HAP-1 (cell line): Measurements from ENCODE around the gene ZNF724.
"Not testable (repeated sequence)": the region's sequence is repeated elsewhere in the genome, so short reads cannot be mapped to it uniquely, and the experiment has no call there.

Experiments used
- DNase-seq, 2 experiments: peaks; one replicate each; pipeline ENCODE4 v3.0.0-alpha.2; 2016 to 2020; ENCODE audit warnings: low spot score in 2 of 2
- H3K27me3 ChIP-seq: fragments of 250-450 bp; sonication (Bioruptor Pico); 2 replicates; pipeline ENCODE4 v1.5.1; 2020; ENCODE audit warnings: low read depth, mild to moderate bottlenecking, moderate library complexity
- H3K36me3 ChIP-seq: fragments of 250-450 bp; sonication (Bioruptor Pico); replicated peaks from 2 replicates; pipeline ENCODE4 v1.5.1; 2020; ENCODE audit warnings: mild to moderate bottlenecking
- H3K4me1 ChIP-seq: fragments of 250-450 bp; sonication (Bioruptor Pico); 2 replicates; pipeline ENCODE4 v1.5.1; 2020; ENCODE audit warnings: mild to moderate bottlenecking
- H3K4me3 ChIP-seq: fragments of 250-450 bp; sonication (Bioruptor Pico); 2 replicates; pipeline ENCODE4 v1.5.1; 2020; ENCODE audit warnings: mild to moderate bottlenecking, moderate library complexity
- H3K9me3 ChIP-seq: fragments of 250-450 bp; sonication (Bioruptor Pico); 2 replicates; pipeline ENCODE4 v1.5.1; 2020; ENCODE audit warnings: mild to moderate bottlenecking, moderate library complexity
- in situ Hi-C: fragments of 300-500 bp; cut with MboI; formaldehyde crosslinking; loops from 3 replicates; pipeline ENCODE4 v1.14.3; 2020; ENCODE audit warnings: low sequenced_read_pairs, inconsistent platforms, mixed read lengths

Gene ZNF724

DNA sequence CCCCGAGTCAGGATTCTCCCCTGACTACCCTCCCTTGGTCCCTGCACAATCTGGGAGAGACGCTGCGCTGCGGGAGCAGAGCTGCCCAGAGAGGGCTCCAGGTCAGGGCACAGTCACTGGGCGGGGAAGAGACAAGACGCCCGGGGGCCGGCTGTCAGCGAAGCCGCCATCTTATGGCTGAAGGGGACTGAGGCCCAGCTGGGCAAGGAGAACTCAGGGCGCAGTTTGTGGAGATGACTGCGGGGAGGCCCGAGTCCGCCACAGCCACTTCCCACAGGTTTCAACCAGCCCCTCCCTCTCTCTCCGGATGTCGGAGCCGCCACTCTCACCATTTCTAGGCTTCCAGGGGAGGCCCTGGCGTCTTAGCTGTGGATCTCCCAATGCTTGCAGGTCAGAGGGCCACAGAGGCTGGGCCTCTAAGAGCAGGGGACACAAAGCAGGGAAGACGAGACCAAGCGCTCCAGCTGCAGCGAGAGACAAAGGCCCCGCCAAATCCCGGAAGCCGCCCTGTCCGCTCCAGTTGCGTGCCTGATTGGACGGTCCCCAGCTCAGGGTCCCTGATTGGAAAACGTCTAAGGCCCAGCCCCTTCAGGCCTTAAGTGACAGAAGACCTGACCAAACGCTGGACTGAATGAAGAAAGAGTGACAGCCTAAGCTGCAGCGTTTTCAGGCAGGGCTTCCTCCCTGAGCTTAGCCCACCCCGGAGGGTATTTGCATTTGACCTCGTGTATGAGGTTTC is at the start of gene ZNF724:
Gene ZNF724 (minus strand): TSS at position 484 of the 739 bp plus-strand sequence. CDS start 152 bp downstream, at position 332.
- Histone ChIP-seq H3K4me1 (peaks cover 11% of the 10 kb centered on the region), H3K36me3 (peaks cover 35% of the 10 kb centered on the region), H3K27me3 (no peaks in the 10 kb centered on the region), H3K9me3 (peaks cover 7% of the 10 kb centered on the region), H3K4me3 (peak within 1 kb of the TSS; percentile 59)
- in situ Hi-C loops = no loop called here
- peak; percentile 95 to 97 for DNase-seq

DNA sequence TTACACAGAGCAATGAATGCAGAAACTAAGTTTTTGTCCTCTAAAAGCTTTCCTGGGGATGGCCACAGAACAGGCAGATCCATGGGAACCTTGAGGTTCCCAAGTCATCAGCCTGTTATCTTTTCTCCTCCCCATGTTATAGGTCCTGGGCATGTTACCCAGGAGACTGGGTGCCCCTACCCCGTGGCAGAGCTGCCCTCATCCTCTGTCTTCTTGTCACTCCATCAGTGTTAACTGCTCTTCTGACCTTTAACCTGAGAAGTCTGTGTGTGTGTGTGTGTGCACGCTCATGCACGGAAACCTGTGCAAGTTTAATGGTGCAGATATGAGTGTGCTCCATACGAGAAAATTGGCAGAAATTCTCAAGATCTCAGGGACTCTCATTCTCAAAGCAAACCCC is 43.9 kb upstream of the ZNF724 start:
- H3K9me3 ChIP-seq = no peaks in the 10 kb centered on the region
- no peaks in the 10 kb centered on the region for H3K27me3 ChIP-seq
- no peaks in the 10 kb centered on the region for H3K36me3 ChIP-seq
- no peak overlapping the region for H3K4me3 ChIP-seq
- no peak for DNase-seq
- no peaks in the 10 kb centered on the region for H3K4me1 ChIP-seq
- in situ Hi-C loops = no loop called here

DNA sequence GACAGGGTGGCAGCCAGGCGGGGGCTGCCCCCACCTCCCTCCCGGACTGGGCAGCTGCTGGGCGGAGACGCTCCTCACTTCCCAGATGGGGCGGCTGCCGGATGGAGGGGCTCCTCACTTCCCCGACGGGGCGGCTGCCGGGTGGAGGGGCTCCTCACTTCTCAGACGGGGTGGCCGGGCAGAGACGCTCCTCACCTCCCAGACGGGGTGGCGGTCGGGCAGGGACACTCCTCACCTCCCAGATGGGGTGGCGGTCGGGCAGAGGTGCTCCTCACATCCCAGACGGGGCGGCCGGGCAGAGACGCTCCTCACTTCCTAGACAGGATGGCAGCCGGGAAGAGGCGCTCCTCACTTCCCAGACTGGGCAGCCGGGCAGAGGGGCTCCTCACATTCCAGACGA is 39.8 kb upstream of the ZNF724 start:
- H3K4me1 ChIP-seq, DNase-seq, H3K9me3 ChIP-seq, H3K27me3 ChIP-seq, in situ Hi-C loops, H3K36me3 ChIP-seq, H3K4me3 ChIP-seq: not testable (repeated sequence)

DNA sequence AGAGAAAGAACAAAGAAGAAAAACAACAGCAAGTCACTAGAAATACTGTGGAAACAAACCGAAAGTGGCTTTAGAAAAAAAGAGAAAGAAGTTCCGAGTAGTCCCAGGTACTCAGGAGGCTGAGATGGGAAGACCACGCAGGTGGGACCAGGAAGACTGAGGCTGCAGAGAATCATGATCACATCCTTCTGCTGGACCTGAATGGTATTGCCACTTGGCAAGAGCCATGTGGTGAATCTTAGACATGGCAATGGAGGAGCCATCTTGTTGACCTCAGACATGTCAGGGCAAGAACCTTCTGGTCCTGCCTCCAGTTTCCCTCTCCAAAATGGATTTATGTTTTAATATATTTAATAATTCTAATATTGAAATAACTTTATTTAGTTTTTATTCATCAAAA is 37.4 kb upstream of the ZNF724 start:
- Histone ChIP-seq H3K4me3 (no peak overlapping the region), H3K36me3 (no peaks in the 10 kb centered on the region), H3K4me1 (no peaks in the 10 kb centered on the region), H3K27me3 (no peaks in the 10 kb centered on the region), H3K9me3 (peaks cover 3% of the 10 kb centered on the region; the same call in 1 of the 2 replicates)
- in situ Hi-C loops = no loop called here
- no peak for DNase-seq

DNA sequence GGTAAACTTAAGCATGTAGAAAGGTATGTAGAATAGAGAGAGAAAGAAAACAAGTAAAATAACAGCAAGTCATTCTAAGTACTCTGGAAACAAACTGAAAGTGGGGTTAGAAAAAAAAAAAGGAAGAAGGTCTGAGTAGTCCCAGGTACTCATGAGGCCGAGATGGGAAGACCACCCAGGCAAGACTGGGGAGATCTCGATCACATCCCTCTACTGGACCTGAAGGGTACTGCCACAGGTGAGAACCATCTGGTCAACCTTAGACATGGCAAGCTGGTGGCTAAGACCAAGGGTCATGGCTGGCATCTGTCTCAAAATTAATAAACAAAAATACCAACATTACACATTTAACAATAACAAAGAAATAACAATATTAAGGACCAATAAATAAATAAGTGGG is 36.3 kb upstream of the ZNF724 start:
- no peaks in the 10 kb centered on the region for H3K4me1 ChIP-seq
- H3K9me3 ChIP-seq = peaks cover 3% of the 10 kb centered on the region; the same call in 1 of the 2 replicates
- no peak overlapping the region for H3K4me3 ChIP-seq
- H3K36me3 ChIP-seq = no peaks in the 10 kb centered on the region
- no peaks in the 10 kb centered on the region for H3K27me3 ChIP-seq
- peak in 1 of 2 experiments; percentile 25 for DNase-seq
- in situ Hi-C loops = no loop called here

DNA sequence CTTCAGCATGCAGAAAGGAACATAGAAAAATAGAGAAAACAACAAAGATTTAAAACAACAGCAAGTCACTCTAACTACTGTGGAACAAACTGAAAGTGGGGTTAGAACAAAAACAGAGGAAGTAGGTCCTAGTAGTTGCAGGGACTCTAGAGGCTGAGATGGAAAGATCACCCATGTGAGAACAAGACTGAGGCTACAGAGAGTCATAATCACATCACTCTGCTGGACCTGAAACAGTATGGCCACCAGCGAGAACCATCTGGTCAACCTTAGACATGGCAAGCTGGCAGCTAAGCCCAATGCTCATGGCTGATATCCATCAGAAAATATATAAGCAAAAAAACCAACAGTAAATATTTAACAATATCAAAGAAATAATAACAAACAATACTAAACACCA is 35.8 kb upstream of the ZNF724 start:
- H3K4me3 ChIP-seq = no peak overlapping the region
- no peaks in the 10 kb centered on the region for H3K27me3 ChIP-seq
- DNase-seq = no peak
- H3K4me1 ChIP-seq = no peaks in the 10 kb centered on the region
- H3K9me3 ChIP-seq = peaks cover 3% of the 10 kb centered on the region; the same call in 1 of the 2 replicates
- in situ Hi-C loops = no loop called here
- no peaks in the 10 kb centered on the region for H3K36me3 ChIP-seq

DNA sequence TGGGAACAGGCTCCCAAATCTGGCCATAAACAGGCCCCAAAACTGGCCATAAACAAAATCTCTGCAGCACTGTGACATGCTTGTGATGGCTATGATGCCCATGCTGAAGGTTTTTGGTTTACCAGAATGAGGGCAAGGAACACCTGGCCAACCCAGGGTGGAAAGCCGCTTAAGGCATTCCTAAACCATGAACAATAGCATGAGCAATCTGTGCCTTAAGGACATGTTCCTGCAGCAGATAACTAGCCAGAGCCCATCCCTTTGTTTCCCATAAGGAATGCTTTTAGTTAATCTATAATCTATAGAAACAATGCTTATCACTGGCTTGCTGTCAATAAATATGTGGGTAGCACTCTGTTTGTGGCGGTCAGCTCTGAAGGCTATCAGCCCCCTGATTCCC is 35.1 kb upstream of the ZNF724 start:
- H3K27me3 ChIP-seq, H3K4me3 ChIP-seq, in situ Hi-C loops, H3K9me3 ChIP-seq, H3K36me3 ChIP-seq, DNase-seq, H3K4me1 ChIP-seq: not testable (repeated sequence)

DNA sequence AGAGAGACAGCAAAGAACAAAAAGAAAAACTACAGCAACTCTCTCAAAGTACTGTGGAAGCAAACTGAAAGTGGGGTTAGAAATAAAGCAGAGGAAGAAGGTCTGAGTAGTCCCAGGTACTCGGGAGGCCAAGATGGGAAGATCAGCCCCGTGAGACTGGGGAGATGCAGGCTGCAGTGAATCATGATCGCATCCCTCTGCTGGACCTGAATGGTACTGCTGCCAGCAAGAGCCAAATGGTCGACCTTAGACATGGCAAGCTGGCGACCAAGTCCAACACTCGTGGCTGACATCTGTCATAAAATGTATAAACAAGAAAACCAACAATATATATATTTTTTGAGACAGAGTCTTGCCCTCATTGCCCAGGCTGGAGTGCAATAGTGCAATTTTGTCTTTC is 33.7 kb upstream of the ZNF724 start:
- peak; percentile 8 to 77 for DNase-seq
- no peaks in the 10 kb centered on the region for H3K36me3 ChIP-seq
- peaks cover 3% of the 10 kb centered on the region; the same call in 1 of the 2 replicates for H3K9me3 ChIP-seq
- no peaks in the 10 kb centered on the region for H3K27me3 ChIP-seq
- no peak overlapping the region for H3K4me3 ChIP-seq
- no peaks in the 10 kb centered on the region for H3K4me1 ChIP-seq
- in situ Hi-C loops = no loop called here

DNA sequence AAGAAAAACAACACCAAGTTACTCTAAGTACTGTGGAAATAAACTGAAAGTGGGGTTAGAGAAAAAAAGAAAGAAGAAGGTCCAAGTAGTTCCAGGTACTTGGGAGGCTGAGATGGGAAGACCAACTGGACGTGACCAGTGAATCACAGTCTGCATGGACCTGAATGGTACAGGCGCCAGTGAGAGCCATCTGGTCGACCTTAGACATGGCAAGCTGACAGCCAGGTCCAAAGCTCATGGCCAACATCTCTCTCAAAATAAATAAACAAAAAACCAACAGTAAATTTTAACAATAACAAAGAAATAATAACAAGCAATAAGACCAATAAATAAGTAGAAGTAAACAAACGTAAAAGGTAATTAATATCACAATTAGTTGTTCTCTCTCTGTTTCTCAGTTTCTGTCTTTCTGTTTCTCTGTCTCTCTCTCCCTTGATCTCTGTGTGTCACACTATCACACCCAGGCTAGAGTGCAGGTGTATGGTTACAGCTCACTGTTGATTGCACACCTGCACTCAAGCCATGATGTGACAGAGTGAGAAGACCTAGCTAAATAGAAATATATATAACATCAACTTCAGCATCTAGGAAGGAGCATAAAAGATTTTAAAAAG is 31.6 kb upstream of the ZNF724 start:
- no peaks in the 10 kb centered on the region for H3K36me3 ChIP-seq
- H3K27me3 ChIP-seq = no peaks in the 10 kb centered on the region
- H3K9me3 ChIP-seq = peaks cover 3% of the 10 kb centered on the region; the same call in 1 of the 2 replicates
- H3K4me3 ChIP-seq = no peak overlapping the region
- in situ Hi-C loops = no loop called here
- no peaks in the 10 kb centered on the region for H3K4me1 ChIP-seq
- no peak for DNase-seq

DNA sequence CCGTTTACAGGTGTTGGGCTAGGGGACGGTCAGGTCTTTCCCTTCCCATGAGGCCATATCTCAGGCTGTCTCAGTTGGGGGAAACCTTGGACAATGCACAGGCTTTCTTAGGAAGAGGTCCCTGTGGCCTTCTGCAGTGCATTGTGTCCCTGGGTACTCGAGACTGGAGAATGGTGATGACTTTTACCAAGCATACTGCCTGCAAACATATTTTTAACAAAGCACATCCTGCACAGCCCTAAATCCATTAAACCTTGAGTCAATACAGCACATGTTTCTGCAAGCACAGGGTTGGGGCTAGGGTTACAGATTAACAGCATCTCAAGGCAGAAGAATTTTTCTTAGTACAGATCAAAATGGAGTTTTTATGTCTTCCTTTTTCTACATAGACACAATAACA is 27.9 kb upstream of the ZNF724 start:
- in situ Hi-C loops, H3K9me3 ChIP-seq, H3K27me3 ChIP-seq, DNase-seq, H3K36me3 ChIP-seq, H3K4me3 ChIP-seq, H3K4me1 ChIP-seq: not testable (repeated sequence)

DNA sequence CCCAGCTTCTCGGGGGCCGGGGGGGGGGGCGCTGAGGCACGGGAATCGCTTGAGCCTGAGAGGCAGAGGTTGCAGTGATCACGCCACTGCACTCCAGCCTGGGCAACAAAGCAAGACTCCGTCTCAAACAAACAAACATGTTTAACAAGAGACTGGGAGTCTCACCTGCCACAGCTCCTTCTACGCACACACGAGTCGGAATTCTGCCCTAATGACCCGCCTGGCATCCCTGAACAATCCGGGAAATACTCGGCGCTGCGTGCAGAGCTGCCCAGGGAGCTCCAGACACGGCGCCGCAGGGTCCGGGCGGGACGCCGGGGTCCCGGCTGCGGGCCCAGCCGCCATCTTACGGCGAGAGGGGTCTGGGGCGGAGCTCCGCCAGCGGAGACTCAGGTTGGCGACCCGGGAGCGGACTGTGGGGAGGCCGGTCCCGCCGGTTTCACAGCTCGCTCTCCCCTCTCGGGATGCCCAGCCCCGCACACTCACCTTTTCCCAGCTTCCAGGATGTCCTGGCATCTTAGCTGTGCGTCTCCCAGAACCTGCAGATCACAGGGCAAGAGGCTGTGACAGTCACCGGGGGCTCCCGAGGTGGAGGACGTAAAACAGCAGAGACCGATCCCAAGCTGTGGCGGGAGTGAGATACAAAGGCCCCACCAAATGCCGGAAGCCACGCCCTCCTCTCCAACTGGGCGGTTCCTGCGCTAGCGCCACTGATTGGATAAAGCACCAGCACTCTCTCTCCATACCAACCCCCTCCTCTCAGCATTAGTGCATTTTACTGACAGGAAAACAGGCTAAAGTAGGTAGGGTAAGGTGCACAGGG is 23.6 kb upstream of the ZNF724 start:
- Histone ChIP-seq H3K27me3 (no peaks in the 10 kb centered on the region), H3K4me1 (no peaks in the 10 kb centered on the region), H3K36me3 (peaks cover 17% of the 10 kb centered on the region), H3K4me3 (peak overlapping the region; percentile 93), H3K9me3 (no peaks in the 10 kb centered on the region)
- in situ Hi-C loops = no loop called here
- DNase-seq = peak; percentile 93 to 95

DNA sequence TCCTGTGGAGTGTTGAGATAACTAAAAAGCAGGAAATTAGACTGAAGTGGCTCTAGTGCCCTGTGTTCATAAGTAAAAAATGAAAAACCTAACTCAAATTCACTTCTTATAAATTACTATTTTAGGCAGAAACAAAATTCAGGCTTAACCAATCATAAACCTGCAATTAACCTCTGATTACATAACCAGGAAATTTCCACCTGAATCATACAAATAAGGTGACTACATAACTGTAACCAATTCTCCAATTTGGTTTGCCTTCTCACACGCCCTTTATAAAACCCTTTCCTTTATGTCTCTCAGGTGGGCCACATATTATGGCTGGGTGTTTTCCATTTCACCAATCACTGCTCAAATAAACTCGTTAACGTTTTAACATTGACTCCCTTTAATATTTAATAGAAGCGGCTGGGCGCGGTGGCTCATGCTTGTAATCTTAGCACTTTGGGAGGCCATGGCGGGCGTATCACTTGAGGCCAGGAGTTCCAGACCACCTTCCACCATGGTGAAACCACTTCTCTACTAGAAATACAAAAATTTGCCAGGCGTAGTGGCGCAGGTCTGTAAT is 22.9 kb upstream of the ZNF724 start:
- H3K27me3 ChIP-seq = no peaks in the 10 kb centered on the region
- no peaks in the 10 kb centered on the region for H3K4me1 ChIP-seq
- no peak for DNase-seq
- H3K4me3 ChIP-seq = peak overlapping the region; percentile 93
- peaks cover 17% of the 10 kb centered on the region for H3K36me3 ChIP-seq
- no peaks in the 10 kb centered on the region for H3K9me3 ChIP-seq
- in situ Hi-C loops = no loop called here

DNA sequence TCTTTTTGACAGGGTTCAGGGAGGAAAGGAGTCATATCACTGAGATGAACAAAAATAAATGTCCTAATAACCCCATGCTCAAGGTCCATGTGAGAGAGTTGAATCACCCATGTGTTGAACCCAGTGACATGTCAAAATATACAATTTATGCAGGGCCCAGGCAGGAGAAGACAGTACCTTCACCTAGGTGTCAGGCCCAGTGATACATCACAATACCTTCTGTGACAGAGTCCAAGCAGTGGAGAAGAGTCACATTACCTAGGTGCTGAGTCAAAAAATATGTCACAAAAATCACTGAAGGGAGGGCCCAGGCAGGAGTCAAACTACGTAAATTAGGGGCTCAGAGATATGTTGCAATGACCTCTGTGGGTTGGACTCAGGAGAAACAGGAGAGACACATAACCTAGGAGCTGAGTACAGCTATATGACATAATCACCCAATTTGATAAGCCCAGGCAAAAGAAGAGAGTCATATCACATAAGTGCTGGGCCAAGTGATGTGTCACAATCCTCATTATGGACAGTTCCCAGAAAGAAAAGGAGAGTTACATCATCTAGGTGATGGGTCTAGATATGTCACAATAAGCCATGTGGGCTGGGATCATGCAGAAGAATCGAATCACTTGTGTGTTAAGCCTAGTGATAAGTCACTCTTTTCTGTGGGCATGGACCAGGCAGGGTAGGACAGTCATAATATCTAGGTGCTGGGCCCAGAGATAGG is 13.8 kb upstream of the ZNF724 start:
- in situ Hi-C loops = no loop called here
- Histone ChIP-seq H3K27me3 (no peaks in the 10 kb centered on the region), H3K4me1 (no peaks in the 10 kb centered on the region), H3K9me3 (no peaks in the 10 kb centered on the region), H3K4me3 (no peak overlapping the region), H3K36me3 (peaks cover 28% of the 10 kb centered on the region)
- DNase-seq = no peak
